NCI-H524 treated with DMSO at 0.1 percent for 48 hours (cell line): ENCODE results near the gene EPHA5.
"Not testable (repeated sequence)": the region's sequence is repeated elsewhere in the genome, so short reads cannot be mapped to it uniquely, and the experiment has no call there.

Experiments
- DNase-seq: peaks from one replicate; lab custom pipeline; 2025; lab: John Stamatoyannopoulos, UW

The EPHA5 gene

GRCh38 chr4:65367306-65367705, 303.0 kb downstream of the EPHA5 start:
- DNase-seq, result no peak

GRCh38 chr4:65358914-65359313, 311.4 kb downstream of the EPHA5 start:
- DNase-seq, result no peak

GRCh38 chr4:65353098-65353497, 317.2 kb downstream of the EPHA5 start:
- DNase-seq, result no peak

- no peak for DNase-seq
These were observed 325.9 kb downstream of the EPHA5 start for GRCh38 chr4:65344278-65344825.

- DNase-seq, result no peak
These were observed 326.9 kb downstream of the EPHA5 start for GRCh38 chr4:65343342-65343741.

GRCh38 chr4:65341557-65341956, 328.7 kb downstream of the EPHA5 start:
- DNase-seq, result no peak

GRCh38 chr4:65340382-65341109, 329.7 kb downstream of the EPHA5 start:
- DNase-seq, result no peak

GRCh38 chr4:65337371-65337770, 332.9 kb downstream of the EPHA5 start:
- DNase-seq, result no peak

- no peak for DNase-seq
These were observed 333.8 kb downstream of the EPHA5 start for GRCh38 chr4:65336465-65336864.

GRCh38 chr4:65316534-65316933, 353.8 kb downstream of the EPHA5 start:
- DNase-seq, result no peak

- DNase-seq, result no peak
These were observed 359.2 kb downstream of the EPHA5 start for GRCh38 chr4:65311120-65311519.

GRCh38 chr4:65310586-65310985, 359.7 kb downstream of the EPHA5 start:
- DNase-seq, result no peak

- DNase-seq, result not testable (repeated sequence)
These were observed 361.7 kb downstream of the EPHA5 start for GRCh38 chr4:65308626-65309025.

GRCh38 chr4:65302145-65302544, 368.1 kb downstream of the EPHA5 start:
- no peak for DNase-seq

GRCh38 chr4:65296246-65296645, 374.0 kb downstream of the EPHA5 start:
- no peak for DNase-seq

GRCh38 chr4:65287071-65287470, 383.2 kb downstream of the EPHA5 start:
- DNase-seq, result no peak
